PC-9 (cell line): ENCODE data around the gene MYH15.

Experiments
- CTCF ChIP-seq: fragments of 200-600 bp; sonication (generic); conservative IDR thresholded peaks from 2 replicates; pipeline ENCODE4 v1.6.1; 2017; ENCODE audit warnings: mixed run types, antibody characterized with exemption, mild to moderate bottlenecking, moderate library complexity
- EZH2 ChIP-seq: fragments of 200-600 bp; sonication (generic); IDR thresholded peaks from 2 replicates; pipeline ENCODE4 v1.8.0; 2017; ENCODE audit warnings: antibody characterized with exemption, low read depth

- TF ChIP-seq CTCF = no peak
- TF ChIP-seq EZH2 = no peak
These were observed 23.0 kb downstream of the MYH15 start for GRCh38 chr3:108487439-108487838.
